Ovary (tissue), 3 donors: ENCODE data around the gene HSP90B1.

Experiments
- POLR2A ChIP-seq: fragments of 450-650 bp; IDR thresholded peaks from one replicate; pipeline ENCODE4 v1.6.1; 2017; ENCODE audit warnings: antibody characterized with exemption, mild to moderate bottlenecking, moderate library complexity
- TF ChIP-seq, protein P1 (sequence below), 3 donors: fragments of 450-650 bp in 2 of 3; fragments of 200-600 bp in 1 of 3; IDR thresholded peaks; one replicate each; pipeline versions ENCODE4 v1.5.1 to v1.8.0; 2016 to 2022; ENCODE audit warnings: antibody characterized with exemption in 3 of 3, mild to moderate bottlenecking in 1 of 3
- donor health status: DM: no; HTN: no; CAD: no.

- TF ChIP-seq POLR2A: no peak
- TF ChIP-seq, protein P1, sequence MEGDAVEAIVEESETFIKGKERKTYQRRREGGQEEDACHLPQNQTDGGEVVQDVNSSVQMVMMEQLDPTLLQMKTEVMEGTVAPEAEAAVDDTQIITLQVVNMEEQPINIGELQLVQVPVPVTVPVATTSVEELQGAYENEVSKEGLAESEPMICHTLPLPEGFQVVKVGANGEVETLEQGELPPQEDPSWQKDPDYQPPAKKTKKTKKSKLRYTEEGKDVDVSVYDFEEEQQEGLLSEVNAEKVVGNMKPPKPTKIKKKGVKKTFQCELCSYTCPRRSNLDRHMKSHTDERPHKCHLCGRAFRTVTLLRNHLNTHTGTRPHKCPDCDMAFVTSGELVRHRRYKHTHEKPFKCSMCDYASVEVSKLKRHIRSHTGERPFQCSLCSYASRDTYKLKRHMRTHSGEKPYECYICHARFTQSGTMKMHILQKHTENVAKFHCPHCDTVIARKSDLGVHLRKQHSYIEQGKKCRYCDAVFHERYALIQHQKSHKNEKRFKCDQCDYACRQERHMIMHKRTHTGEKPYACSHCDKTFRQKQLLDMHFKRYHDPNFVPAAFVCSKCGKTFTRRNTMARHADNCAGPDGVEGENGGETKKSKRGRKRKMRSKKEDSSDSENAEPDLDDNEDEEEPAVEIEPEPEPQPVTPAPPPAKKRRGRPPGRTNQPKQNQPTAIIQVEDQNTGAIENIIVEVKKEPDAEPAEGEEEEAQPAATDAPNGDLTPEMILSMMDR (IDR thresholded peaks at IDR 0.05): no peak
These were observed 14.9 kb upstream of the HSP90B1 start for GRCh38 chr12:103915306-103915705.
